ENCODE measurements around the gene SLC38A6.

SLC38A6 gene

DNA sequence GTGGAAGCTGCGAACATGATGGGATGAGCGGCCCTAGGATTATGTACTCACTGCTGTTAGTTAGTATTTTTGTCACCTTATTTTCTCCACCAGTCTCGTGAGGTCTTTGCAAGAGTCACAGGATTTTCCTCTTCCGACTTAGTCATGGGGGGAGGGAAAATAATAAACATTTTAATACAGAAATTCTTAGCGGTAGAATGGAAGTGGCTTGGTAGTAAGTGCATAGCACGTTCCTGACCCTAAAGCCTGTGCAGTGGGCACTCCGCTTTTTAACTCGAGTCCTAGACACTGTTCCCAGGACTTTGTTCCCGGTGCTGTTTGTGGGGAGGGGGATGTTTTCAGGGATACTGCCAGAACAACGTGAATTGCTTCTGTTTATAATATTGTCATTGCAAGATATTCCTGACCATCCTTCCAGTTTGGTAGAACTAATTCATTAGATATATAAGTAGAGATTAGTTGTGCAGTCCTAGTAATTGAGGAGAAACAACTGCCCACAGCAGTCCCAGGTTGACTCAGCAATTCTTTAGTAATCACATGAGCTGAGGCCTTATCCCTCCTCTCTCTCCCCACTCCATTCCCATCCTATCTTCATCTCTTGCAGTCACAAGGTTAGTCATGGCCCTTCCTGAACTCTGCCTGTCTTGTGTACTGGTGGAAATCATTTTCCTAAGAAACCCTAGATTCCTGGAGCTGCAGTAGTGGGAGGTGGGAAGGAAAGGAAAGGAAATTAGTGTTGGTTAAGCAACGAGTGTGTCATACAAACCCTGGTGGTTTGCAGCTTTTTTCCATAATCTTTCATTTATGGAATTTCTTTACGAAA is 799 bp downstream of the SLC38A6 start:
- DNase-seq: no peak

DNA sequence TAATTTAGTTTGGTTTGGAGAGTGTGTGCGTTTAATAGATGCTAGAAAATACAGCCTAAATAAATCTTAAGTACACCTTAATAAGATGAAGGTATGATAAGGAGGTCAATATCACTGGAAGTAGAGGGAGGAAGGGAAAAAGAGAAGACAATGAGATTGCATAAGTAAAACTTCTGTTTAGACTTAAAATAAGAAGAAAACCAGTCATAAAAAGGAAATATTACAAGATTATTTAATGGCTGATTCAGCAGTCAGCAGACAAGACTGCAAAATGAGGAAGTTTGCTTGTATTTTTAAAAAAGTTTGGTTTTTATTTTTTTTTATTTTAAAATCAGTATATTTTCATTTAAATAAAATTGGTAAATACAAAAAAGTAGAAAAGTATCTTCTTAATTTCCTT is 3.2 kb downstream of the SLC38A6 start:
- DNase-seq: no peak

DNA sequence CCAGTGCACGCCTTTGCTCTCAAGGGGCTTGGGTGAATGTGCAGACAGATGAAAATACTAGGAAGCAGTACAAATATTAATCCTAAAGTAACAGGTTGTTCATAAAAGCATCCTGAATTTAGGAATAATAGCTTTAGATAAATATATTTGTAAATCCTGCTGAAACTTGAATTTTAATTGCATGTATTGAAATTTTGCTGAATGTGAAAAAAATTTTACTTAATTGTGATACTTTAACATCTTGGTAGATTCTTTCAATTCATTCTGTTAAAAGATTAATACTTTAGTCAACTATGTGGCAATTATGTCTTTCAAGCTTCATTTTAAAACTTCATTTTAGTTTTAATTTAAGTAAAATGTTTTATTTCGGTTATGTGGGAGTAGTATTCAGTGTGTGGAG is 5.5 kb downstream of the SLC38A6 start:
- DNase-seq: no peak

DNA sequence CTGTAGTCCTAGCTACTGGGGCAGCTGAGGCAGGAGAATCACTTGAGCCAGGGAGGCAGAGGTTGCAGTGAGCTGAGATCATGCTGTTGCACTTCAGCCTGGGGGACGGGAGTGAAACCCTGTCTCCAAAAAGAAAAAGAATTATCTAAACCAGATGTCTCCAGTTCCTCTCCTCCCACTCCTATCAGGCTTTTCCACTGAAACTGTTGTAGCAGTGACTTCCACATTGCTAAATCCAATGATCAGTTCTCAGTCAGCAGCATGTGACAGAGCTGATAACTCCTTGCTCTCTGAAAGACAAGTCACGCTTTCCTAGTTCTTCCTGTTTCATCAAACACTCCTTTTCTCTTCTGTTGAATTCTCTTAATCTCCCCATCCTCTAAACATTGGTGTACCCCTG is 8.6 kb downstream of the SLC38A6 start:
- DNase-seq: no peak

DNA sequence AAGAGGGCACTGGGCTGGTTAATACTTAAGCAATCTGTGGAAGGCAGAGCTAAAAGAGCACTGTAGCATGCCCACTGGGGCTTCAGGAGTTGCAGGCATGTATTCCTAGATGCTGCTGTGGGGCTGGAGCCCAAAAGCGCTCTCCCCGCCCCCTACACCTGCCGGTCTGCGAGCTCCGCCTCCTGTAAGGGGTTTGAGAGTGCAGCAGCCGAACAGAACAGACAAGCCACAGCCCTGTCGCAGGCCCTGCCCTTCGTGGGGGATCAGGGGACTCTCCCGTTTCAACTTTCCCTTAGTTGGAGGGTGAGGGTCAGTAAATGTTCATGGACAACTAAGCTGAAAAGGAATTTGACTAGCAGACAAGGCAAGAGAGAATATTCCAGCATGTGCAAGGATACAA is 17.6 kb downstream of the SLC38A6 start:
- DNase-seq: no peak

DNA sequence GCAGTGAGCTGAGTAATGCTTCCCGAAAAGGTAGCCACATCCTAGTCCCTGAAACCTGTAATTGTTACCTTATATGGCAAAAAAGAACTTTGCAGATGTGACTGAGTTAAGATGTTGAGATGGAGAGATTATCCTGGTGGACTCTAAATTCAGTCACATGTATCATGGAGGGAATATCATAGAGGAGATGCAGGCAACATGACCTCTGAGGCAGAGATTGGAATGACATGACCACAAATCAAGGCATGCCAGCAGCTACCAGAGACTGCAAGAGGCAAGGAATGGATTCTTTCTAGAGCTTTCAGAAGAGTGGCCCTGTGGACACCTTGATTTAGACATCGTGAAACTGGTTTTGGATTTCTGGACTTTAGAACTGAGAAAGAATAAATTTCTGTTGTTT is 18.5 kb downstream of the SLC38A6 start:
- DNase-seq: no peak

DNA sequence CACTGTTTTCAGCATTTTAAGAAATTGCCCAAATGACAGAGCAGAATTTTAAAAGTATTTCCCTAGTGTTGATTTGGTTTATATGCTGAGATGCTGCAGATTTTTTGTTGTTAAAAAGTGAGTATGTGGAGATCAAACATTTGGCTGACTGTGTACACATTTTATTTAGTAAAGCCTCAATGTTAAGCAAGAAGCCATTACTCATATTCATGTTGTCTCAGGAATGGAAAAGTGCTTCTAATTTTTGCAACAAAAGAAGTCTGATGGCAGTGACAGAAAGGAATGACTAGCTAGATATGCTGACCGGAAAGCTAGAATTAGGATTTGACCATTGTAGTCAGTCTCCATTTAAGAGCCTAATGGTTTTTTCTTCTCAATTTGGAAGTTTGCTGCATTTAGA is 22.5 kb downstream of the SLC38A6 start:
- no peak for DNase-seq

DNA sequence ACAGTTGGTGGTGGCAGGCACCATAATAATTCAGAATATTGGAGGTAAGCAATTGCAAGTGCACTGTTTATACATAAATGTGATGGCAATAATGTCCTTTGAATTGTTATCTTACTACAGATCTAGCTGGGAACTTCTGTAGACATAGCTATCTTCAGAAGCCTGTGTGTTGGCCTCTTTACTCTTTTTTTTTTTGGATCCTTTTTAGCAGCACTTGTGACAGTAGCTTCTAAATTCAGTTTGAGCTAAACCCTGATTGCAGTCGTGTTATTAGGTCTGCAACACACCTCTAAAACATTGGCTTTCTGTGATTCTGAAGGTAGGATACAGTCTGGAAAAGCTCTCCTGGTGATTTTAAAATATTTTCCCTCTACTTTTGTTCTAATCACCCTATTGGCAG is 38.5 kb downstream of the SLC38A6 start:
- no peak for DNase-seq

DNA sequence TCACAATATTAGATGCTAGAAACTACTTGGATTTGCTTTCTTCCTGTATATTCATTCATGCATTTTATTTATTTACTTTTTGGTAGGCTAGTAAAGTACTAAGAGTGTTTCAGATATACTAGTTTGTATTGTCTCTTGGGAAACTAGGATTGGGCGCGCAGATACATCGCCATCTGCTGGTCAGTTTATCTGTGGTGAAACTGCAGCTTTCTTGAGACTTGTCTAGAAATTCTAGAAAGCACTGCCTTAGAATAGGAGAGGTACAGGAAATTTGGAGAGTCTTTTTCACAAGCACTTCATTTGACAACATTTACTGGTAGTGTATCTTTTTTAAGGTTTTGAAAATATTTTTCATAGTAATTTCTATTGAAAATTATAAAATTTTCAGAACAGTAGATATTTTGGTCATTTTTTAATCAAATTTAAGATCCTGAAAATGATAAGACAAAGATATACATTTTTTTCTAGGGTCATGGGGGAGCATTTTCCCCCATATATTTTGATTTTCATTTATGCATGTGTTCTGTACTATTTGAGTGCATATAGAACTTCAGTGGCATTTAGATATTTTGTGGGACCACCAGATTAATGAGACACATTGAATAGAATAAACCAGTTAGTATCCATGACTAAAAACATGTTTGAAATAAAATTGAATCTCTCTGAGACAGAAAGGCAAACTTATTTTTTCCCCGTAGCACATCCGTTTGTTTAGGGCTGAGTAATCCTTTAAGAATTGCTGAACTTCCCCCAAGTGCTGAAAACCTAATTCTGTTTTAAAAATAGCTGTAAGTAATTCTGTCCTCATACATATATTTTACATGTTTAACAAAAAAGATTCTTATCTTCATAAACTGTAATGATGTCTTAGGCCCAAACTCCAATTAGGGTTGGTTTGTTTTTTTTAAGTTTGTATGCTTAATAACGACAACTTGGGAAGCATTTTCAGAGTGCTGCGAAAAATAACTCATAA is 44.5 kb downstream of the SLC38A6 start:
- DNase-seq: peak; percentile 20 to 51

DNA sequence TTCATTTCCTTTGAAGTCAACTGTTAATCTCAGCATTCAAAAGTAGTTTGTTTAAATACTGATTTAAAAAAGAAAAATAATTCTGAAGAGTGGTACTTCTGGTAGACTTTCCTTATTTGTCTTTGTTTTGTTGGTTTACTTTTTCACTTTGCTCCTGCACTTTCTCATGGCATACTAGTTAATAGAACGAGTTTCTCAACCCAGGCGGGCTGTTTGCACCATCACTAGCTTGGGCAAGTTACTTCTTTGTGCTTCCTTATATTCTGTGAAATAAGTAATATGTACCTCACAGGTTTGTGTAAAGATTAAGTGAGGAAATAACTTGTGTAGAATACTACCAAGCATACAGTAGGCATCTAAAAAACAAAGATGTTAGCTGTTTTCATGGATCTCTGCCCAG is 45.5 kb downstream of the SLC38A6 start:
- DNase-seq: no peak

DNA sequence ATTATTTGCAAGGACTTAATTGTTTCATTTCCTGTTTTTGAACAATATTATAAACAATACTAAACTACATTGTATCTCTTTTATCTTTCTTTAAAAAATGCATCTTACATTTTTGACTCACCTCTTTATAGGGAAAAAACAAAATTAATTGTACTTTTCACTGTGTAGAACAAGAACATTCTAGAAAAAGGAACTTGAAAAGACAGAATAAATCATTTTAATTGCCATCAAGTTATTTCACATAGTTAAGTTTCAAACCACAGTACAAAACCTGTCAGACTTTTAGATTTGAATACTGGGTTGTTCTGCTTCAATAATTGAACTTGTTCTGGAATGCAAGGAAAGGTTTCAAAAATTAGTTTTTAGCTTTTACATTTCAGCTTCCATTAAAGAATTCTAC is 50.0 kb downstream of the SLC38A6 start:
- DNase-seq: no peak

DNA sequence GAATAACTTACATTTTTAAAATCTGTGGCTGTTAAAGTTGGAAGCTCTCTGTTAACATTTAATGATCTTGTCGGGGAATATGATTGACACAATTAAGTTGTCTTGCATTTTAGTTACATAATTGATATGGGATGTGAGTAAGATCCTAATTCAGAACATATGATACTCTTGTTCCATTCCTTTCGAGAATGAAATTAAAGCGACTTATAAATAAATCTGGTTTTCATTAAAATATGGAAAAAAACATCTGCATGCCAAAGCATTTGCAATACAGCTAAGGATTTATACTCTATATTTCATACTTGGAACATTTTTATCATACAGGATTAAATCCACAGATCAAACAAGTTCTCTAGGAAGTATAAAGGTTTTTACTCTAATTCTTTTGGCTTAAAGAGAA is 52.0 kb downstream of the SLC38A6 start:
- no peak for DNase-seq

DNA sequence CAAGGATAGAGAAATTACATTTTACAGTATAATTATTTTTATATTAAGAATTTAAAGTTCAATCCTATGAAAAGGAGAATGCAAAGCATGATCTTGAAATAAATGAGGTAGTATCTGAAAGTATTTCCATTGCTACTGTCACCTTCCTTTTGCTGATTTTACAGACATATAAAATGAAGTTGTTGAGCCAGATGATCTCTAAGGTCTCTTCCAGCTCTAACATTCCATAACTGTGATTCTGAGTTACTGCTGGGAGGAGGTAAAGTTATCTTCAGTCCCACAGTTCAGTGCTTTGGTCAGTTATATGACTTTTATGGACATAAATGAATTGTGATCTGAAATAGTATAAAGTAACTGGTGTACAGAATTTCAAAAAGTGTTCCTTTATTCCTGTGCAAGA is 52.8 kb downstream of the SLC38A6 start:
- no peak for DNase-seq

DNA sequence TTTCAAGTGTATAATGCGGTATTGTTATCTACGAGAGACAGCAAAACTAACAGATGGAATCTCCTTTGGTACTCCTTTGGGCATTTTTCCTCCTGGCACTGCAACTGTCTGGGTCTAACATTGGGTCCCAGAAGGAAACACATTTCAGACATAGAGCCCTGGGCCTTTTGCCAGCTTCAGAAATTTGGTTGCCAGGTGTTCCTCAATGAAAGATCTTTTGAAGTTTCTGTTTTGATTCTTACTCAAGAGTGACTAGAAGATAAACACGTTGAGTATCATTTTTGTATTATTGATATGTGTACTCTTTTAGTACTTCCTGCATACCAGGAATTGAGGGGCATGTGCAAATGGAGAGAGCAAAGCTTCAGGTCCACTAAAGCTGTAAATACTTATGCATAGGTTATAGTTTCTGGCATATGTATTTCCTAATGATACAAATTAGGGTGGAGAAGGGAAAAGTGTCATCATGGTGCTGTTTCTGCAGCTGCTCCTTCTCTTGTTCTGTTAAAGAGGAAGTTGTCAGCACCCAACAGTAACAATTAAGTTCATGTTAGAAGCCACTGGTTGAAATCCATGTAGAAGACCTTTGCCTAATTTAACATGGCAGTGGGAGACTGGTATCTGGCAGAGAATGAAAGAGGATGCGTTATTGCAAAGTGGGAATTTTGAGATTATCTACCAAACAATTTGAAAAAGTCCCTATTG is 53.5 kb downstream of the SLC38A6 start:
- no peak for DNase-seq

DNA sequence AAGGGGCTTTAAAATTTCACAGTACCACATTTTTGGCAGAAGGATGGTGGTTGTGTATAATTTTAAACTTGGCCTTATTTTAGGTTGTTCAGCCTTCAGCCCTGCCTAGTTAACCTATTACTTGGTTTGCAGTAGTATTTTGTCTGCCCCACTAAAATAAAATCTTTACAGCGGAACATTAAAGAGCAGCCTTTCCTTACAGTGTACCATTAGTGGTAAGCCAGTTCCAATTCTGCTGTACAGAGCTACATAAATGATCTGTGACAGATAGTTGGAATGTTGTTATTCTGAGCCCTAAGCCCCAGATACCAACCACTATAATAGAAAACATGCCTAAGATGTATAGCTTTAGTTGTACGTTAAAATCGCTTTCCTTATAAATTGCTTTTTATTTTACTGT is 56.2 kb downstream of the SLC38A6 start:
- no peak for DNase-seq

DNA sequence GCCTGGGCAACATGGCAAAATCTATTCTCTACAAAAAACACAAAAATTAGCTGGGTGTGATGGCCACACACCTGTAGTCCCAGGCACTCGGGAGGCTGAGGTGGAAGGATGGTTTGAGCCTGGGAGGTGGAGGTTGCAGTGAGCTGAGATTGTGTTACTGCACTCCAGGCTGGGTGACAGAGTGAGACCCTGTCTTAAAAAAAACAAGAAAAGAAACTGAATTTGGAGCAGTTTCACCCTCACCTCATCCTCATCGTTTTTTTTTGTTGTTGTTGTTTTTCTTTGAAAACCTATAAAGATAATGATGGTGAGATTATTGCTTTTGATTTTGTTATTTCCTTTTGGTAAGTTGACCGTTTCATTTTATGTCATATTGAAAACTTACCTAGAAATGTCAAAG is 60.7 kb downstream of the SLC38A6 start:
- no peak for DNase-seq

DNA sequence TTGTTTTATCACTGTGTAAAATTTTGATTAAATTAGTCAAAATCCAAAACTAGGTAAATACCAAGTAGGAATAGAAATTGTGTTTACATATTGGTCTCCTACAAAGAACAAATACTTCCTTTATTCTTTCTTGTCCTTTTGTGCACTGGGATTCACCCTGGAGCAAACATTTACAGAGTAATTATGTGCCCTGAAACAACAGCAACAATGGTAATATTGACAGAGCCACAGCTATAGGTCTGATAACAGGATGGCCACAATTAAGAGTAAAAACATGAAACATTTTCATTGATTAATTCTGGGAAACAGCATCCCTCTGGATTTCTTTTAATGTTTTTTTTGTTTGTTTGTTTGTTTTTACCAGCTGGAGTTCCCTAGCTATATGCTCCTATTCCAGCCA is 61.2 kb downstream of the SLC38A6 start:
- no peak for DNase-seq

DNA sequence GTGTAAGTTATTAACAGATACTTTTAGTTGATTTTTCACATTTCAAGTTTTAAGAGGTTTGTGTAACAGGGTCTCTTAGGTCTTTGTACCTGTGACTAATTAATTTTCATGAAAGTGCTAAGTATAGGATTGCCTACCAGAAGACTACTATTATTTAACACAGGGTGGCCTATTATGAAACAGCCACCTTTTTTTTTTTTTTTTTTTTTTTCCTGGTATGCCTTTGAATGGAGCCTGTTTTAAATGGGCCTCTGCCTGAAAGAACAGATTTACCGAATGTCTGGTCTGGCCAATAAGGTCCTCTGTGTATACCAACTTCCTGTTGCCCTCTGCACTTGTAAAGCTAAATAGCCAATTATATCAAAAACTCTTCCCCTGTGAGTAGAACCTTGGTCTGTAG is 62.5 kb downstream of the SLC38A6 start:
- DNase-seq: no peak

DNA sequence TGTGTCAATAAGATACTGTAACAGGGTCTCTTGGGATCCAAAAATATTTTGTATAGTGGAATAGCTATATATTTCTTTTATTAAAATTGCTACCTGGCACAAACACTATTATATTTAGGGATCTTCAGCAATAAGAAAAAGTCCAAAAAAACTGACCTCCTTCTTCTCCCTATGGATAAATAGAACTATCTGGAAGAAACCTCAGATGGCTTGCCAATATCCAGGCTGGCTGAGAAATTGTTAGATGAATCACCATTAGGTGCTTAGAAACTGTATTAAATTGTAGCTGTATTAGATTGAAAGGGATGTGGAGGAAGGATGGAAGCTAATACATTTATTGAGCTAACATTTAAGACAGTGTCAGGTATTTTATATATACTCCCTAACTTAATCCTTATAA is 66.0 kb downstream of the SLC38A6 start:
- no peak for DNase-seq

DNA sequence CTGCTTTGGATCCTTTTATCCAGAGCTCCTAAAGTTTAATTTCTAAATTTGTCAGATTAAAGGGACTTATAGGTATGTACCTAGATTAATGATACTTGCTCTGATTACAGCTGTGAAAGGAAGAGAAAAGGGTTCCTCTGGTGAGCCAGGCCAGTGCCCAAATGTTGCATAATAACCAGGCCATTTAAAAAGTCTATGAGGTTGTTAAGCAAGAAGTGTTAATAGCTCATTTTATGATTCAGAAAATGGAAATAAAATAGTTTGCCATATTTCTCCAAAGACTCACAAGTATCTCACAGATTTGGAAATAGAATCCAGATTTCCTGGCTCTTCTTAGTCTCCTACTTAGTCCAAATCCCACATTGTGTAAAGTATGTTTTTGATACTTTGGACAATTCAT is 67.6 kb downstream of the SLC38A6 start:
- no peak for DNase-seq

DNA sequence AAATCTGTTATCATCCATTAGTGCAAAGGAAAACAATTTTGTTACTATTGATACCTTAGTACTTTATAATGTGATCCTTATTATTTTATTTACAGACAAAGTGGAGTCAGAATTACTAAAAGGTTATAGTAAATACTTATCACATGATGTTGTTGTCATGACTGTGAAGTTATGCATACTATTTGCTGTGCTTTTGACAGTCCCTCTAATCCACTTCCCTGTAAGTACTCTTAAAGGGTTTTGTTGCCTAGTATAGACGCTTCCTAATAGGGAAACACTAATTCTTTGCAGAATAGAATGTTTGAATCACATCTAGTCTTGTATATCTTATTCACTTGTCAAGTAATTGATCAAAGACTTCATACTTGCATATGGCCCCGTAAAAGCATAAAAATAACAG is 69.4 kb downstream of the SLC38A6 start:
- DNase-seq: no peak

DNA sequence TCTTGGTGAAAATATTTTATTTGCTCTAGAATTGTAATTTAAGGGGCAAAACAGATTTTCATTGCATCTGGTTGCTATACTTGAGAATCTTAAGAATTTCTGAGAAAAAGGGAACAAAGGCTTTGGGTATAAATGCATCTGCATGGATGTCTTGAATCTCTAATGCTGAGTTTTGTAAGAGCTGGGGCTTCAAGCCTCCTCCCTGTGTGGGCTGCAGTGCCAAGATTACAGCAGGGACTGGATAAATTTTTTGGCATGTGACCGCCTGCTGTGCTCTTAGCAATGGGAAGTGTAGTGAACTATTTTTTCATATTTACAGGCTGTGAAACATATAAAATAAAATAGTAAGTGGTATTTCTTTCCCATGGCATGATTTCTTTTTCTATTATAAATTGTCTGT is 70.0 kb downstream of the SLC38A6 start:
- no peak for DNase-seq

DNA sequence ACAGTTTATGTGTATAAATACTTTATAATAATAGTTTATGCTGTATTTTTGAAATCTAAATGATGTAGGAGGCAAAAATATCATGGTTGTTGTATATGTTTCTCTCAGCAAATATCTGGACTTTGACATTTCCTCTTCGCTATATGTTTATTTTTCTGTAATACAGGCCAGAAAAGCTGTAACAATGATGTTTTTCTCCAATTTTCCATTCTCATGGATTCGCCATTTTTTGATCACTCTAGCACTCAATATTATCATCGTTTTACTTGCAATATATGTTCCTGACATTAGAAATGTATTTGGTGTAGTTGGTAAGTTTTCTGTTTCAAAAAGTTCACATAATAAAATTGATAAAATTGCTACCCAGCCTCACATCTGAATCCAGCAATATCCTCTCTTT is 70.6 kb downstream of the SLC38A6 start:
- no peak for DNase-seq
